ENCODE data around the gene PSMC1.

Gene PSMC1

DNA sequence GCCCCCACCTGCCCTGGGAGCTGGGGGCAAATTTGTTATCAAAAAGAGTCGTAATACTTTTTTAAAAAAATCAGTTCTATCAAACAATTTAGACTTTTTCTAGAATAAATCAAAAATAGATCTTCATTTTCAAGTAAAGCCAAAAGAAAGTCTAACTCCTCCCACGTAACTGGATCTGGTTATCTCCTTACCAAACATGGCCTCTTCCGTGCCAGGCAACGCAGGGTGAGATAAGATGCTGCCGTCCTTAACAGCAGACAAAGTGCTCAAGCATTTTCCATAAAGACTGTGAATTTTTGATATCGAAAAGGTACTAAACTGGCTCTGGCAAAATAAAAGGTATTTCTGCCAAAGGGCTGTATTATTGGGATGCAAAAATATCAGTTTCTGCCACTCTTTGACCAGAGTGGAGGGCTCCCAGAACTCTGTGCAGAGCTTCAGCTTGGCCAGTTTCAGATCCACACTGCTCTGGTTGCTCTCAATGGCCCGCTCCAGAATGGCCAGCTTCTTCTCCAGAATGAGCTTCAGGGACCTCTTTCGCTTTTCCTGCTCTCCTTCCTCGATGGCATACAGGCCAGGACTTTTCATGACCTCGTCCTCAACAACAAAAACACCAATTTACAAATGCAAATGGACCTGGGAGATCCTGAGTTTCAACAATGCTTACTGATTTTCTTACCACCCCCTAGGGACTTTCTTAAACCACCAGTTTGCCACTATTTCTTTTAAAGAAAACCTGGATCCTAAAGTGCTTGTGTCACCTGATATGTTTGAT is 46.4 kb downstream of the PSMC1 start:
- DNase-seq (ENCODE audit: low spot score), result no peak

DNA sequence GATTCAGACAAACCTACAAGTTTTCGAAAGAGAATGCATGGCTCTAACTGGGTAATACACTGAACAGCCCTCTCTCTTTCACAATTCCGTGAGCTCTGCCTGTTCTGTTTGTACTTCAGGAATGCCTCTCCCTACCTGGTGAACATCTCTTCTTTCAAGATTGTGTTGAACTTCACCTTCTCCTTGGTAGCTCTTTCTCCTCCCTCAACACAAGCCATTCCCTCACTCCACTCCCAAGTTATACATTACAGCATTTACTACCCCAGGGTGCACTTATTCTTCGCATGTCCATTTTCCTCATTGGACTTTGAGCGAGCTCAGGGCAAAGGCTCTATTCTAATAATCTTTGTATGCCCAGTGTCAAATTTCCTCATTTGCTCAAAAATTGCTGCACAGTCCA is 47.1 kb downstream of the PSMC1 start:
- DNase-seq (ENCODE audit: low spot score), result no peak

DNA sequence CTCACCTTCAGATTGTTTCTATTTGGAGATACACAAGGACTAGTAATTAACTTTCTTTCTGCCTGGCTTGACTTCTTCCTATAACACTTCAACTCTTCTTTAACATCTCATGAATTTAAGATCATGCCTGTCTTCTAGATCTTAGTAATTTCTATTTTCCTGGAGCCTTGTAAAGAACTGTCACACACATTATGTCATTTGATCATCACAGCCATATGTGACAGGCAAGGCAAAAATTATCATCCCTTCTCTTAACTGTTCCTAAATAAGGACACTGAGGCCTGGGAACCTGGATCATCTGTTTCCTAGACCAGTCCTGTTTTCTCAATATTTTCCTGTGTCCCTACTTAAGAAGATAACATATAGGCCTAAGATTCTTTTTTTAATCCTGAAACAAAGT is 48.1 kb downstream of the PSMC1 start:
- DNase-seq (ENCODE audit: low spot score), result no peak

DNA sequence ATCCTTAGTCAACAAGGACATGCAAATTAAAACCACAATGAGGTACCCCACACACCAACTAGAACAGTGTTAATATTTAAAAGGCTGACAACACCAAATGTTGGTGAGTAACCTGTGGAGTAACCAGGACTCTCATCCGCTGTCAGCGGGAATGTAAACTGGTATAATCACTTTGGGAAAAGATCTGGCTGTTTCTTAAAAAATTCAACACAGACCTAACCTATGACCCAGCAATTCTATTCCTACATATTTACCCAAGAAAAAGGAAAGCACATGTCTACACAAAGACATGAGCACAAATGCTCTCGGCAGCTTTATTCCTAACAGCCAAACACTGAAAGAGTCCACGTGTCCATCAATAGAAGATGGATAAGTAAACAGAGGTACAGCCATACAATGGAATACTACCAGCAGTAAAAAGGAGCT is 48.8 kb downstream of the PSMC1 start:
- no peak for DNase-seq (ENCODE audit: low spot score)

DNA sequence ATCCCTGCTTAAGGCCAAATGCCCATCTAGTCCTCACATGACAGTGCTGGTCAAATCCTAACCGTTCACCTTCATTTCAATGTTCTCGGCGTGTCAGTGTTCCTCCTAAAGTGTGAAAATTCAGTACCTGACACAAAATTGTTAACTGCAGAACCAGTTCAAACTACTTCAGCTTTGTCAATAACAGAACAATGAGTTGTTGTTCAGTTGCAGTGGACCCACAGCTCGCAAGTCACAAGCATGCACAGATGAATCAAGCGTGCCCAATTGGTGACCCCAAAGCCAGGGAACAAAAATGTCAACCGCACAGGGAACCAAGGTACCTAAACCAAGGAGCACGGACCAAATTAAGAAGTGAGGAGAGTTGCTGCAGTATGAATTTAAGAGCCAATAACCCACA is 52.2 kb downstream of the PSMC1 start:
- peak; percentile 56 for DNase-seq (ENCODE audit: low spot score)

DNA sequence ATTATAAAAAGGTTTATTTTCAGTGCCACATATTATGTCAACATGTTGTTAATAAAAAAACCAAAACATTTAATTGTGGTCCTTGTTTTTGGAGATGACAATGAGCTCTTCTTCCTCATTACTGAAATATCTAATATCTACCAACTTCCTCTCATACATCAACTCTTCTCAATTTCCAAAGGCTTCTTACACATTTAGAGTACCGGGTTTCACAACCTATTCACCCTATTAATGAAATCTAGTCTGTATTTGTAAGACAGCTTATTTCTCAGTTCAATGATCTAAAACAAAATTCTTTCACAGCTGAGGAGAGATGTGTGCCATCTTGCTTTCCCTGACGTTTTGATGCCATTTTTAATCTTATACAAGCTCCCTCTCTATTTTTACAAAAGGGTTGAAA is 60.9 kb downstream of the PSMC1 start:
- no peak for DNase-seq (ENCODE audit: low spot score)

DNA sequence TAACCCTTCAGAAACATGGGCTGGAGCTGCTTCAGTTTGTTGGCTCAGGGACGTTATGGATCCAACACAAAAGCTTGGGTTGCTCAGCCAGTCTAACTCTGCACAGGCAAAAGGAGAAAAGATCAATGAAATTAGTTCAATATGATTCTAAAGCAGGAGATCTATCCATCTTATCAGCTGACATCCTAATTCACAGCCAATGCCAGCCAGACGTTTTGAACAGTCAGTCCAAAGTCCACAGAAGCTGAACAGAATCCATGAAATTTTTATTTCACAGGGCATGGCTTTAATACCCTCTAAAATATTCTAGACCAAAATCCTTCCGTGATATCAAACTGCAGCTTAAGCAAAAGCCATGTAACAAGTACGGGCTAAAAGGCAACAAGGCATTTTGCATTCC is 61.7 kb downstream of the PSMC1 start:
- no peak for DNase-seq (ENCODE audit: low spot score)

DNA sequence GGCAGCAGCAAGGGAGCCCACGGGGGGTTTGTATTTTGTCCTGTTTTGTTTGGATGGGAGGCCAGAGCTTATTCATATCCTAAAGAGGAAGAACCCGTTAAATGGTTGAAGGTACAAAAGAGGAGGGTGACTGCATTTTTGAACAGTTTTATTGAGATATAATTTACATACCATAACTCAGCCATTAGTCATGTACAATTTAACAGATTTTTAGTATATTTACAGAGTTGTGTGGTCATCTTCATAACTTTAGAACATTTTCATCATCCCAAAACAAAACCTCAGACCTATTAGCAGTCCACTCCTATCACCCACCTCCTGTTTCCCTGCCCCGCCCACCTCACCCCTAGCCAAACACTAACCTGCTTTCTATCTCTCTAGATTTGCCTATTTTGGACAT is 62.8 kb downstream of the PSMC1 start:
- DNase-seq (ENCODE audit: low spot score), result no peak

DNA sequence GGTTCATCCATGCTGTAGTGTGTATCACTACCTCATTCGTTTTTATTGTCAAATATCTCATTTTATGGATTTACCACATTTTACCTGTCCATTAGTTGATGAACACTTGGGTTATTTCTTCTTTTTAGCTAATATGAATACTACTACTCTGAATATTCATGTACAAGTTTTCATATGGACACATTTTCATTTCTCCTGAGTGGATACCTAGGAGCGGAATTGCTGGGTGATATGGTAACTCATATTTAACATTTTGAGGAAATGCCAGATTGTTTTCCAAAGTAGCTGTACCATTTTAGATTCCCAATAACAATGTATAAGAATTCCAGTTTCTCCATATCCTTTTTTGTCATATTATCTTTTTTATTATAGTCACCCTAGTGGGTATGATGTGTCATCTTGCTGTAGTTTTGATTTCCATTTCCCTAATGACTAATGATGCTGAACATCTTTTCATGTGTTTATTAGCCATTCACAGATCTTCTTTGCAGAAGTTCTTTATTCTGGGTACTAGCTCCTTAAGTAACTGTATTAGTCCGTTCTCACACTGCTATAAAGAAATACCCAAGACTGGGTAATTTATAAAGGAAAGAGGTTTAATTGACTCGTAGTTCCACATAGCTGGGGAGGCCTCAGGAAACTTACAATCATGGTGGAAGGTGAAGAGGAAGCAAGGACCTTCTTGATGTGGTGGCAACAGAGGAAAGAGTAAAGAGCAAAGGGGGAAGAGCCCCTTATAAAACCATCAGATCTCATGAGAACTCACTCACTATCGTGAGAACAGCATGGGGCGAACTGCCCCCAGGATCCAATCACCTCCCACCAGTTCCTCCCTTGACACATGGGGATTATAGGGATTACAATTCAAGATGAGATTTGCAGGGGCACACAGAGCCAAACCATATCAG is 63.5 kb downstream of the PSMC1 start:
- no peak for DNase-seq (ENCODE audit: low spot score)

DNA sequence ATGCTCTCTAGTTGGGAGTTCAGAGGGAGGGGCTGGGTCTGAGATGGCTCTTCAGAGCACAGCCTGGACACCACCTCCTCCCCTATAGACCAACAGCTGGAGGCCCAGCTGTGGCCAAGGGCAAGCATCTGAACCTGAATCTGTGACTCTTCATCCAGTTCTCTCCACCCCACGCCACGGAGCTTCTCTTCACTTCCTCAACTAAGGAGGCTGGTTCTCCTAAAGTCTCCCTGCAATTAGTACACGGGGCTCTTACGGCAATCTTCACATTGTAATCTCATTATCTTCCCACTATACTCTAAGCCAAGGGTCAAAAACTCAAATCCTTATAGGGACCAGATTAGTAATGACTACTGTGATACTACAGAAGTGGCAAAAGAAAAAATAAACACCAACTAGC is 65.5 kb downstream of the PSMC1 start:
- DNase-seq (ENCODE audit: low spot score), result no peak

Measured in putamen (tissue), 1 donor.